Loucy (cell line): ENCODE results near the gene IFT81.

Experiments
- H2AFZ ChIP-seq: fragments of 200-600 bp; sonication (generic); 2 replicates; pipeline ENCODE4 v1.6.0; 2016; ENCODE audit warnings: antibody characterized with exemption, mild to moderate bottlenecking, low read length, moderate library complexity
- H3F3A ChIP-seq: fragments of 200-600 bp; 2 replicates; pipeline ENCODE4 v1.6.0; 2016; ENCODE audit warnings: antibody characterized with exemption, low read depth, mild to moderate bottlenecking
- H3K27me3 ChIP-seq: fragments of 200-600 bp; sonication (generic); 2 replicates; pipeline ENCODE4 v1.6.1; 2014; ENCODE audit warnings: low read length, mild to moderate bottlenecking; ENCODE audit not compliant: insufficient read depth, poor library complexity, severe bottlenecking
- H3K36me3 ChIP-seq: fragments of 200-600 bp; sonication (generic); 2 replicates; pipeline ENCODE4 v1.6.1; 2016; ENCODE audit warnings: low read length; ENCODE audit not compliant: insufficient read depth
- H3K4me1 ChIP-seq: fragments of 200-600 bp; sonication (generic); 2 replicates; pipeline ENCODE4 v1.5.1; 2014; ENCODE audit warnings: low read length, mild to moderate bottlenecking; ENCODE audit not compliant: insufficient read depth, poor library complexity, severe bottlenecking
- H3K4me2 ChIP-seq: fragments of 200-600 bp; sonication (generic); 2 replicates; pipeline ENCODE4 v1.6.0; 2014; ENCODE audit warnings: antibody characterized with exemption, low read length, low read depth, mild to moderate bottlenecking; ENCODE audit not compliant: poor library complexity, severe bottlenecking
- H3K4me3 ChIP-seq: fragments of 200-600 bp; sonication (generic); 2 replicates; pipeline ENCODE4 v1.5.1; 2014; ENCODE audit warnings: low read length, mild to moderate bottlenecking, mixed read lengths; ENCODE audit not compliant: poor library complexity, severe bottlenecking
- H3K79me2 ChIP-seq: fragments of 200-600 bp; sonication (generic); 2 replicates; pipeline ENCODE4 v1.6.1; 2014; ENCODE audit warnings: low read length; ENCODE audit not compliant: insufficient read depth
- H3K9ac ChIP-seq: fragments of 200-600 bp; sonication (generic); 2 replicates; pipeline ENCODE4 v1.6.0; 2014; ENCODE audit warnings: mild to moderate bottlenecking, low read depth, low read length, moderate library complexity; ENCODE audit not compliant: poor library complexity, severe bottlenecking
- H3K9me2 ChIP-seq: fragments of 200-600 bp; sonication (generic); replicated peaks from 2 replicates; pipeline ENCODE4 v1.6.1; 2016; ENCODE audit warnings: low read depth, low read length, mixed read lengths
- H3K9me3 ChIP-seq: fragments of 200-600 bp; sonication (generic); 2 replicates; pipeline ENCODE4 v1.6.1; 2014; ENCODE audit warnings: mild to moderate bottlenecking, antibody characterized with exemption, low read length, low read depth; ENCODE audit not compliant: insufficient read depth
- H4K20me1 ChIP-seq: fragments of 200-600 bp; sonication (generic); 2 replicates; pipeline ENCODE4 v1.6.0; 2014; ENCODE audit warnings: antibody characterized with exemption, low read length, mild to moderate bottlenecking; ENCODE audit not compliant: insufficient read depth, poor library complexity, severe bottlenecking
- CTCF ChIP-seq: fragments of 200-600 bp; sonication (generic); conservative IDR thresholded peaks from 2 replicates; pipeline ENCODE4 v1.5.1; 2014; ENCODE audit warnings: mild to moderate bottlenecking, antibody characterized with exemption, low read length
- EZH2phosphoT487 ChIP-seq: fragments of 200-600 bp; IDR thresholded peaks from 2 replicates; pipeline ENCODE4 v1.6.1; 2018; ENCODE audit warnings: antibody characterized with exemption, mild to moderate bottlenecking, moderate library complexity, borderline replicate concordance

IFT81 gene

GRCh38 chr12:110175201-110175600 lies 51.0 kb downstream of the IFT81 start:
- Histone ChIP-seq H3K36me3 (no peaks in the 10 kb centered on the region), H3K4me3 (no peak overlapping the region), H3K4me1 (no peaks in the 10 kb centered on the region), H4K20me1 (no peaks in the 10 kb centered on the region), H3K27me3 (no peaks in the 10 kb centered on the region), H3F3A (no peaks in the 10 kb centered on the region), H3K4me2 (no peak overlapping the region), H3K9me3 (no peaks in the 10 kb centered on the region), H3K9ac (no peak overlapping the region), H3K9me2 (no peaks in the 10 kb centered on the region), H2AFZ (no peak overlapping the region), H3K79me2 (no peaks in the 10 kb centered on the region)
- no peak for TF ChIP-seq CTCF
- TF ChIP-seq EZH2phosphoT487: no peak

- H3K4me3 ChIP-seq: no peak overlapping the region
- H3K79me2 ChIP-seq: no peaks in the 10 kb centered on the region
- no peaks in the 10 kb centered on the region for H3K9me2 ChIP-seq
- H3K27me3 ChIP-seq: no peaks in the 10 kb centered on the region
- no peaks in the 10 kb centered on the region for H3F3A ChIP-seq
- no peak overlapping the region for H3K9ac ChIP-seq
- H2AFZ ChIP-seq: no peak overlapping the region
- no peak overlapping the region for H3K4me2 ChIP-seq
- no peaks in the 10 kb centered on the region for H3K36me3 ChIP-seq
- H3K9me3 ChIP-seq: no peaks in the 10 kb centered on the region
- TF ChIP-seq EZH2phosphoT487 (no peak), CTCF (no peak)
- no peaks in the 10 kb centered on the region for H3K4me1 ChIP-seq
- H4K20me1 ChIP-seq: no peaks in the 10 kb centered on the region
These were observed 52.6 kb downstream of the IFT81 start for GRCh38 chr12:110176745-110177144.

GRCh38 chr12:110179291-110179690 lies 55.1 kb downstream of the IFT81 start:
- Histone ChIP-seq H4K20me1 (no peaks in the 10 kb centered on the region), H3K4me2 (no peak overlapping the region), H3K9me2 (no peaks in the 10 kb centered on the region)

More at GRCh38 chr12:110179291-110179690, 55.1 kb downstream of the IFT81 start:
- H2AFZ ChIP-seq: no peak overlapping the region
- no peaks in the 10 kb centered on the region for H3K27me3 ChIP-seq
- TF ChIP-seq EZH2phosphoT487 (no peak), CTCF (no peak)
- no peaks in the 10 kb centered on the region for H3F3A ChIP-seq
- H3K36me3 ChIP-seq: no peaks in the 10 kb centered on the region
- H3K9ac ChIP-seq: no peak overlapping the region
- H3K4me3 ChIP-seq: no peak overlapping the region
- no peaks in the 10 kb centered on the region for H3K79me2 ChIP-seq
- H3K9me3 ChIP-seq: no peaks in the 10 kb centered on the region
- H3K4me1 ChIP-seq: no peaks in the 10 kb centered on the region
